ENCODE results near the gene SNRK. TPM values are rescaled to one million over a fixed set of nuclear protein-coding genes. Genes with fewer than 3 reads are reported as not detected.

Gene SNRK
- total RNA-seq, 1 donor = 21.2 TPM

DNA sequence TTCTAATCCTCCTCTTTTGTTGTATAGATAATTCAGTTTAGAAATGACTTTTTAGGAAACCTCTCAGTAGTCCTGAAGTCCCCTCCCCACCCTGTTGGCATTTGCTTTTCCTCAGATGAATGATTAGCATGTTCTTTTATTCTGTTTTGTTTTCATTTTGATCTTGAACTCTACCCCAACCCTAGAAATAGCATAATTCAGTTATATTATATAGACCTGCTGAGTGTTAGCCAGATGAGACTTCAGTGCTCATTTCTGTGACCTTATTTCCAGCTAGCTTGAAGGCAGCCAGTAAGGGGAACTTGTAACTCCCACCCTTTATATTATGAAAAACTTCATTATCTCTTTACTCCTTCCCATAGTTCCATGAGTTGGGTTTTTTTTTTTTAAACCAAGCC, 41.2 kb downstream of the SNRK start:
- no peak overlapping the region for H3K4me3 ChIP-seq (ENCODE audit: low read depth, low read length)
- DNase-seq (ENCODE audit: low read depth) = no peak
- TF ChIP-seq, protein P1, sequence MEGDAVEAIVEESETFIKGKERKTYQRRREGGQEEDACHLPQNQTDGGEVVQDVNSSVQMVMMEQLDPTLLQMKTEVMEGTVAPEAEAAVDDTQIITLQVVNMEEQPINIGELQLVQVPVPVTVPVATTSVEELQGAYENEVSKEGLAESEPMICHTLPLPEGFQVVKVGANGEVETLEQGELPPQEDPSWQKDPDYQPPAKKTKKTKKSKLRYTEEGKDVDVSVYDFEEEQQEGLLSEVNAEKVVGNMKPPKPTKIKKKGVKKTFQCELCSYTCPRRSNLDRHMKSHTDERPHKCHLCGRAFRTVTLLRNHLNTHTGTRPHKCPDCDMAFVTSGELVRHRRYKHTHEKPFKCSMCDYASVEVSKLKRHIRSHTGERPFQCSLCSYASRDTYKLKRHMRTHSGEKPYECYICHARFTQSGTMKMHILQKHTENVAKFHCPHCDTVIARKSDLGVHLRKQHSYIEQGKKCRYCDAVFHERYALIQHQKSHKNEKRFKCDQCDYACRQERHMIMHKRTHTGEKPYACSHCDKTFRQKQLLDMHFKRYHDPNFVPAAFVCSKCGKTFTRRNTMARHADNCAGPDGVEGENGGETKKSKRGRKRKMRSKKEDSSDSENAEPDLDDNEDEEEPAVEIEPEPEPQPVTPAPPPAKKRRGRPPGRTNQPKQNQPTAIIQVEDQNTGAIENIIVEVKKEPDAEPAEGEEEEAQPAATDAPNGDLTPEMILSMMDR (IDR thresholded peaks at IDR 0.05; ENCODE audit: insufficient read depth, low read depth, low read length) = no peak

DNA sequence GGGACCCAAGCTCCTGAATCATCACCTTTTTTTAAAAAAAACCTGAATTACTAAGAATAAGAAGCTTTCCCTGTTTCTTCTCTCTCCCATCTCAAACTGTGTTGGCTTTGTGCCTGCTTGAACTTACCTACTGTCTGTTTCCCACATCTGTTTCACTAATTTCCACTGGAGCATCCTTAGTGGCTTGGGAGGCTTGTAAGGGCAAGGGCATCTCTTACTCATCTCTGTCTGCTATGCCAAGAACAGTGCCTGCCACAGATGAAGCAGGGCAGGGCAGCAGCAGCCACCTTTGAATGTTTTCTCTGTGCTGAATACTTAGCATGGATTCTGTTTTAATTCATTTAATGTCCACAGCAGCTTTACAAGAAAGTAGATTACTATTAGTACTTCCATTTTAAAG, 42.3 kb downstream of the SNRK start:
- no peak overlapping the region for H3K4me3 ChIP-seq (ENCODE audit: low read depth, low read length)
- DNase-seq (ENCODE audit: low read depth) = no peak
- TF ChIP-seq, protein P1 (IDR thresholded peaks at IDR 0.05; ENCODE audit: insufficient read depth, low read depth, low read length) = no peak

DNA sequence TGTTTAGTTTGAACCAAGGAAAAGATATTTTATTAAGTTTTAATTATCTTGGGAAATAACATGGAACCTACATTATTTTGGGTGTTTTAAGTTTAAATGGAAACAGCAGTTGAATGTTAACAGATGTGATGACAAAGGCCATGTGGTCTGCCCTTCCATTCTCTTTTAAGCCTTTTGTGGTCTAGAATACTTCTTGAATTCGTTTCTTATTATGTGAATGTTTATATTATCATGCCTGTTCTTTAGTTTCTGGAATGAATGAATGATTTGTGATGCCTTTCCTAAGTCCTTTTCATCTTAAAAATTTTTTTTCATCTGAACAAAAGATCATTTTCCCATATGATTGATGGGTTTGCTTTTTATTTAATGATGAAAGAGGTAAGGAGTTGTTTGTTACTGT, 44.6 kb downstream of the SNRK start:
- H3K4me3 ChIP-seq (ENCODE audit: low read depth, low read length) = no peak overlapping the region
- TF ChIP-seq, protein P1 (IDR thresholded peaks at IDR 0.05; ENCODE audit: insufficient read depth, low read depth, low read length) = no peak
- peak; percentile 40 for DNase-seq (ENCODE audit: low read depth)

DNA sequence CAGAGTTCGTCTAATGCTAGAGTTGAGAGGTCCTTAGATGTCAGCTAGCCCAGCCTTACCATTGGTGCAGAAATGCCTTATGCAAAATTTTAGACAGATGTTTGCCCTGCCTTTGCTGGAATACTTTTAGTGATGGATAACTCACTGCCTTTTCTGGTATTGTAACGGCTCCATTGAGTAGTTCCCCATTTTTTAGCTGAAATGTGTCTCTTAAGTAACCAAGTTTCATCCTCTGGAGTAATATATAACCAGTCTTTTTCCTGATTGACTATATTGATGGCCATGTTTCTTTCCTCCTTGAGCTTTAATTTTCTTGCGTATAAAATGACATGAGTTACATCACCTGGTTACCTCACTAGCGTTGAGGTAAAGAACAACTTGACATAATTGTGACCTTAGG, 45.0 kb downstream of the SNRK start:
- H3K4me3 ChIP-seq (ENCODE audit: low read depth, low read length) = no peak overlapping the region
- TF ChIP-seq, protein P1 (IDR thresholded peaks at IDR 0.05; ENCODE audit: insufficient read depth, low read depth, low read length) = no peak
- no peak for DNase-seq (ENCODE audit: low read depth)

DNA sequence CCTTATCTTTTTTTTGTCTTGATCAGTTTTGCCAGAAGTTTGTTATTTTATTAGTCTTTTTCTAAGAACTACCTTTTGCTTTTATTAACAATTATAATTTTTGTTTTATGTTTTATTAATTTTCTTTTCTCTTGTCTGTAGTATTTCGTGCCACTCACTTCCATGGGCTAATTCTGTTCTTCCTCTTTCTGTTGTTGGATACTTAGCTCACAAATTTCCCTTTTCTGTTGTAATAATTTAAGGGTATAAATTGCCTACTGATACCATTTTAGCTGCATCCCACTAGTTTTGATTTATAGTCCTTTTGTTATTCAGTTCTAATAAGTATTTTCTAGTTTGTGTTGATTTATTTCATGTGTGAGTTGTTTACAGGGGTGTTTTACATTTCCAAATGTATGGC, 48.6 kb downstream of the SNRK start:
- no peak for DNase-seq (ENCODE audit: low read depth)
- TF ChIP-seq, protein P1 (IDR thresholded peaks at IDR 0.05; ENCODE audit: insufficient read depth, low read depth, low read length) = no peak
- H3K4me3 ChIP-seq (ENCODE audit: low read depth, low read length) = no peak overlapping the region

DNA sequence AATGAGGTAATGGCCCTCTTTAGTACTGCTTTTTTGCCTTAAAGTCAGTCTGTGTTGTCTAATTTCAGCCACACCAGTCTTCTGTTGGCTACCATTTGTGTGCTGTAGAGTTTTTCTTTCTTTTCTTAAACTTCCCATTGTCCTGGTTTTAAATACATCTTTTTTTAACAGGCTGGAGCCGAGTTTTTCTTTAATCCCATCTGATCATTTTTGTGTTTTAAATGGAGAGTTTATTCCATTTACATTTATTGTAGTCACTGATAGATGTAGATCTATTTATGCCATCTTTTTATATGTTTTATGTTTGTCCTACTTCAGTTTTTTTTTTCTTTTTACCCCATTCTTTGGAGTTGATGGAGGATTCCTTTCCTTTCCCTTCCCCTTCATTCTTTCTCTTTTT, 49.5 kb downstream of the SNRK start:
- H3K4me3 ChIP-seq (ENCODE audit: low read depth, low read length) = no peak overlapping the region
- DNase-seq (ENCODE audit: low read depth) = no peak
- TF ChIP-seq, protein P1 (IDR thresholded peaks at IDR 0.05; ENCODE audit: insufficient read depth, low read depth, low read length) = no peak

DNA sequence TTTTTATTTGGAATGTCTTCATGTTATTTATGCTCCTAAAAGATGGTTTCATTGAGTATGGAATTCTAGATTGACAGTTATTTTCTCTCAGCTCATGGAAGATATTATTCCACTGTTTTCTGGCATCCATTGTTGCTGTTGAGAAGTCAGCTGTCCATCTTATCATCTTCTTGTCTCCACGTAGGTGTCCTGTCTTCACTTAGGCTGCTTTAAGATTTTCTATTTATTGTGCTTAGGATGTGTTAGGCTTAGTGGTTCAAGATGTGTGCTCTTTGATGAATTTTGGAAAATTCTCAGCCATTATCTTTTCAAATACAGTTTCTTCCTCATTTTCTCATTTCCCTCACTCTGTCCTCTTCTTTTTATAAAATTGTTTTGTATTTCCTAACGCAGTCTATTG, 52.0 kb downstream of the SNRK start:
- H3K4me3 ChIP-seq (ENCODE audit: low read depth, low read length) = no peak overlapping the region
- TF ChIP-seq, protein P1 (IDR thresholded peaks at IDR 0.05; ENCODE audit: insufficient read depth, low read depth, low read length) = no peak
- DNase-seq (ENCODE audit: low read depth) = no peak
